ENCODE results near the gene SGSH.
"Not testable (repeated sequence)": the region's sequence is repeated elsewhere in the genome, so short reads cannot be mapped to it uniquely, and the experiment has no call there.

SGSH gene

DNA sequence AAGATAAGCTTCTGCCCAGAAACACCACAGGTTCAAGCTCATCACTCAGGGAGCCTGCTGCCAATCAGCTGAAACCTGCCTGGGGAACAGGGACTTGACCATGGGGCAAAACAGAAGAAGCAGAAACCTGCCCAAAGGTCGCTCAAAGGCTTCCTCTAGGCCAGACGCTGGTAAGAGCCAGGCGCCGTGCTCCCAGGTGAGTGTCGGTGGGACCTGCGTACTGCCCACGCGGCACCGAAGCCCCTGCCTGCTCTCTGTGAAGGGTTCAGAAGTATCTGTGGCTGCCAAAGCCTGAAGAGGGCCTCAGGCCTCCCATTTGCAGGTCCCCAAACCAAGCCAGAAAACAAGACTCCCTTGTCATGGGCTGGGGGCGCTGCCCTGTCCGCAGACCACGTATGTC, 10.4 kb downstream of the SGSH start:
- DNase-seq, result no peak

DNA sequence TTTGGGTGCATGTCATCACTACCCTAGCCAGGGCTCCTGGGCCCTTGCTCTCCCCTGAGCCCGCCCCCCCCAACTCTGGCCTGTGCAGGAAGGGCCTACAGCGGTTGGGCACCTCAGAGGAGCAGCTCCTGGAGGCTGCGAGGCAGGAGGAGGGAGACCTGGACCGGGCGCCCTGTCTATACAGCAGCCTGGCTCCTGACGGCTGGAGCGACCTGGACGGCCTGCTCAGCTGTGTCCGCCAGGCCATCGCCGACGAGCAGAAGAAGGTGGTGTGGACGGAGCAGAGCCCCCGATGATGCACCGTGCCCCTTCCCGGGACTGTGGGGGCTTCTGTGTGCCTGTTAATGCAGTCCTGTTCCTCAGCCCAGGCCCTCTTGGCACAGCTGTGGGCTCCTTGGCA, 12.1 kb downstream of the SGSH start:
- DNase-seq, result no peak

DNA sequence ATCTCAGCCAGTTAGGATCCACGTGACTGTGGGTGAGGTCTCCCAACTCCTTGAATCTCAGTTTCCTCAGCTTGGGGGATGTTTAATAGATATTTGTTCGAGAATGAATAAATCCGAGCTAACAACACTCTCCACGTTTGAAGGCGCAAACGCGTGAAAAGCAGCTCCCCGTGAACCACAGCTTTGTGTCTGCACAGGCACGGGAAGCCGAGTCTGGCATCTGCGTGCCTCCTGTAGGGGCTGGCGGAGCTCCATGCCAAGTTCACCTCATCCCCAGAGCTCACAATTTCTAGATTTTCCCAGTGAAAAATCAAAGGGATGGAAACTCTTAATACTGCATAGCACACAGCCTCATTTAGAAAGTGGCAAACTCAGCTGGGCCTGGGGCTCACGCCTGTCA, 14.3 kb downstream of the SGSH start:
- DNase-seq, result no peak

DNA sequence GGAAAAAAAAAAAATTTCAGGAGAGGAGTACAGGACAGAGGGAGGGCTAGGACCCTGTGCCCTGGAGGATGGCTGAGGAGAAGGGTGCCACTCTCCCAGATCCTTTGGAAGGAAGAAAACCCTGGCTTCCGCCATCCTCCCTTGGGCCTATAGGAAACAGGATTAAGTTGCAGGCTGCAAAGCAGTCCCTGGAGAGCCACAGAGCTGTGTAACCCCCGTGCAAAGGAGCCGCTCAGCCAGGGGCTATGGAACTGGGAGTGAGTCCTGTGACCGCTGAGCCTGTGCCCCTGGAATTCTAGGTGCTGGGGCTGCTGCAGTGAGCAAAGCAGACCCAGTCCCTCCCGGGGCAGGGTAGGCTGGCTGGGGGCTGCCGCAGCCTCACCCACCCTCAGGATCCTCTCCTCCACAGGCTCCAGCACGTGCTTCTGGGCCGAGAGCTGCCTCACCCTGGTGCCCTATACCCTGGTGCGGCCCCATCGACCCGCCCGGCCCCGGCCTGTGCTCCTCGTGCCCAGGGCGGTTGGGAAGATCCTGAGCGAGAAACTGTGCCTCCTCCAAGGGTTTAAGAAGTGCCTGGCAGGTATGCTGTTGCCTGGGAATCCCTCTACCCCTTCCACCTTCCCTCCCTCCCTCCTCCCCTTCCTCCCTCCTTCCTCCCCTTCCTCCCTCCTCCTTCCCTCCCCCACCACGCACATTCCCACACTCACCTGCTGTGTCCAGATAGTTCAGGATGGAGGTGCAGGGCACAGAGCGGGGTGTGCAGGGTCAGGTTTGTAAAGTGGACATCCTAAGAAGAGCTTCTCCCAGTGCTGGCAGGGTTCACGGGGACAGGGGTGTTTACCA, 15.3 kb downstream of the SGSH start:
- no peak for DNase-seq

DNA sequence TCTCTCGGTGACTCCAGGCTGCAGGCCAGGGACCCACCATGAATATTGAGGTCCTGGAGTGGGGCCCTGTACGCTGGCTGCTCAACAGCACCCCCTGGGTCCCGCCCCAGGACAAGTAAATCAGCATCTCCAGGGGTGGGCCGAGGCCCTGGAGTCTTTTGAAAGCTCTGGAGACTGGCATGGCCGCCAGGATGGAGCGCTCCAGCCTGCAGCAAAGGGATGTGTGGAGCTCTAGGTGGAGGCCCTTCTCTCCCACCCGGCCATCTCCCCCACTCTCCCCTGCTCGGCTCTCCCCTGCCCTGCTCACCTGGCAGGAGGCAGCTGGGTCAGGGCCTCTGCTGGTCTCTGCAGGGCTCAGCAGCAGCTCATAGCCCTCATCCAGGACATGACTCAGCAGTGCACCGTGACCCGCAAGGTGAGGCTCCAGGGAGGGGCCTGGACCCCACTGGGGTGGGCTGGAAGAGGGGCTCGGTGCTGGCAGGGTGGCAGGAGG, 16.6 kb downstream of the SGSH start:
- no peak for DNase-seq

DNA sequence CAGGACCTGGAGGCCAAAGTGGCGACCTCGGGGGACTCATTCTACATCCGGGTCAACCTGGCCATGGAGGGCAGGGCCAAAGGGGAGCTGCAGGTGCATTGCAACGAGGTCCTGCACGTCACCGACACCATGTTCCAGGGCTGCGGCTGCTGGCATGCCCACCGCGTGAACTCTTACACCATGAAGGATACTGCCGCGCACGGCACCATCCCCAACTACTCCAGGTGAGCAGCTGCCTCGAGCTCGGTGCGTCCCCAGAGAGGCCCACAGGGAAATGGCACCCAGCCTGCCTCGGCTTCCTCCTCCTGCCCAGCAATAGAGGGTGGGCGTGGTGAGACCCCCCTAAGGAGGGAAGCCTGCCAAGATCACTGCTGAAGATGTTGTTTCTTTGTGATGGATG, 17.9 kb downstream of the SGSH start:
- no peak for DNase-seq

DNA sequence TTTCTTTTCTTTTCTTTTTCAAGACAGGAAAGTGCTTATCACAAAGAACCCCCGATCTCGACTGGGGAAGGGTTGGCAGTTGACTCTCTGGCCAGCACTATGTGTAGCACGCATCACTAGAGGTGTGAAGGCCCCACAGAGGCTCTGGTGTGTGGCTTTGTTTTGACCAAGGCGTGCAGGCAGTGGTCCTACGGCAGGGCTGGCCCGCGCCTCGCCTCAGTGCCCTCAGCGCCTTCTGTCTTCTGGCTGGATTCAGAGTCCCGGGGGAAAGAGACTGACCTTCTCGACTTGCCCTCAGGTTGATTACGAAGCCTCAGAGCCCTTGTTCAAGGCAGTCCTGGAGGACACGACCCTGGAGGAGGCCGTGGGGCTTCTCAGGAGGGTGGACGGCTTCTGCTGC, 18.7 kb downstream of the SGSH start:
- DNase-seq, result no peak

DNA sequence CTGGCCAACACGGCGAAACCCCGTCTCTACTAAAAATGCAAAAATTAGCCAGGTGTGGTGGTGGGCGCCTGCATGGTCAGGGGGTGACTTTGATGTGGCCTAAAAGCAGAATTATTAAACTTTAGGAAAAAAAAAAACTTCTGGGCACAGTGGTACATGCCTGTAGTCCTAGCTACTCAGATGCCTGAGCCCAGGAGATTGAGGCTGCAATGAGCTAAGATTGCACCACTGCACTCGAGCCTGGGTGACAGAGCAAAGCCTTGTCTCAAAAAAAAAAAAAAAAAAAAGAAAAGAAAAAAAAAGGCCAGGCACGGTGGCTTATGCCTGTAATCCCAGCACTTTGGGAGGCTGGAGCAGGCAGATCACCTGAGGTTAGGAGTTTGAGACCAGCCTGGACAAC, 20.8 kb downstream of the SGSH start:
- DNase-seq, result not testable (repeated sequence)

DNA sequence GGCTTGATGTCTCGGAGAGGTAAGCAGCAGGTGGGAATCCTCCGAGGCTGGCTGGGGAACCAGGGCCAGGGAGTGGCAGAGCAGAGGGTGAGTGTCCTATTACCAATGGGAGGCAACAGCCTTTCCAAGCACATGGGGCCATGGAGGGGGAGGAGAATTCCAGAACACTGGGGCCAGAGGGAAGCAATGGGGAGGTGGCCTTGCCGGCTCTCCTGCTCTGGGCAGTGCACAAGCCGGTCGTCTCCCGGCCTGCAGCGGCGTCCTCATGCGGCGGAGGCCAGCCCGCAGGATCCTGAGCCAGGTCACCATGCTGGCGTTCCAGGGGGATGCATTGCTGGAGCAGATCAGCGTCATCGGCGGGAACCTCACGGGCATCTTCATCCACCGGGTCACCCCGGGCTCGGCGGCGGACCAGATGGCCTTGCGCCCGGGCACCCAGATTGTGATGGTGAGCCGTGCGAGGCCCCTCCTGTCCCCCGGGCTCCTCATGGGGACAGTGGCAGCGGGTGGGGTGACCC, 21.9 kb downstream of the SGSH start:
- no peak for DNase-seq

DNA sequence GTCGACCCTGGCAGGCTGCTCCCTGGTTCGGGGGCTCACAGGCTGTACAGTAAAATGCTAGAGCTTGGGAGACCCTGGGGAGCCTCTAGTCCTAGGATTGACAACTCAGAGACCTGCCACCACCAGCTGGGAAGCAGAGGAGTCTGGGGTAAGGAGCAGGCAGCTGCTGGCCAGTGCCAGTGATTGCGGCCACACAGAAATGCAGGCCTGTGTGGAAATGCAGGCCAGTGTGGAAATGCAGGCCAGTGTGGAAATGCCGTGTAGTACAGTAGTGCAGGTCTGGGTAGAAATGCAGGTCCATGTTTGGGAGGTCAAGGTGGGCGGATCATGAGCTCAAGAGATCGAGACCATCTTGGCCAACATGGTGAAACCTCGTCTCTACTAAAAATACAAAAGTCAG, 23.5 kb downstream of the SGSH start:
- no peak for DNase-seq

DNA sequence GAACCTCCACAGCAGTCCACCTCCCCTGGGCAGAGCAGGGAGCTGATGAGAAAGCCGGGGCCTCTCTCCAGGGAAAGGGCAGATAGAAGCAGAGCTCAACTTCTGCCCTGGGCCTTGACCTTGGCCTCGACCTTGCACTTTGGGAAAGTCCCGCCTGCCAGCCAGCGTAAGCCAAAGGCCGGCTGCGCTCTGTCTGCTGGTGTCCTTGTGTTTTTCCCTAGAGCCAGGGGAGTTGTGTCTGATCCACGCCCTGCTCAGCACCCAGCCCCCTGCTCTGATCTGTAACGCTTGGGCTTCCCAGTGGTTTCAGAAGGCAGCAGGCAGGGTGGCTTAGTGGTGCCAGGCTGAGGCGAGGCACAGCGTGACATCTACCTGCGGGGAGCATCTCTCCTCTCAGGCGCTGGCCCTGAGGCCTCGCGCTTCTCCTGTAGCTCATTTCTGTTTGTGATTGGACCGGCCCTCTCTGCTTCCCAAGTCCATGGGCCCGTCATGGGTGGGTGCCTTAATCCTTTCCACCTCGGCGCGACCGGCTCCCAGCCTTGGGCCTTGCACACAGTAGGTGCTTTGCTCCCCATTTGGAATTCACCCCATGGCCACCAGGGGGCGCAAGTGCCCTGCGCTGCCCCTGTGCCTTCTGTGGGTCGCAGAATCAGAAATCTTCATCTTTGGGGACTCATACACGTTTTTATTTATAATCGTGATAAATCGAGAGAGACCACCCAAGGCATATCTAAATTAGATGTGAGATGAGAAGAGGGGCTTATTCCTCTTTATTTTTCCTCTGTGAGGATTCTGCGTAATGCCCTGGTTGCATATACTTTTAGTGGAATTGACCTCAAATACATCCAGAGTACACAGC, 24.2 kb downstream of the SGSH start:
- DNase-seq, result no peak

DNA sequence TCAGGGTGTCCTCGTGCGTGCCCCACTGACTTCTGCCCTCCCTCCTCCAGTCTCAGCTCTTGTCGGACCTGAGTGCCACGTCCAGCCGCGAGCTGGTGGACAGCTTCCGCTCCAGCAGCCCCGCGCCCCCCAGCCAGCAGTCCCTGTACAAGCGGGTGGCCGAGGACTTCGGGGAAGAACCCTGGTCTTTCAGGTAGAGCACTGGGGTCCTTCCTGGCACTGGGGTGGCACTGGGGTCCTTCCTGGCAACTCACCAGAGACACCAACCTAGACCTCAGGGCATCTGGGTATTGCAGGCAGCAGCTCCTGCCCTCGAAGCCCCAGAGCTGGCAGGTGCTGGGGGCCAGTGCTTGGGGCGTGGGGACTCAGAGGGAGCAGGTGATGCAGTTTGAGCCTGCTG, 25.0 kb downstream of the SGSH start:
- DNase-seq, result no peak

DNA sequence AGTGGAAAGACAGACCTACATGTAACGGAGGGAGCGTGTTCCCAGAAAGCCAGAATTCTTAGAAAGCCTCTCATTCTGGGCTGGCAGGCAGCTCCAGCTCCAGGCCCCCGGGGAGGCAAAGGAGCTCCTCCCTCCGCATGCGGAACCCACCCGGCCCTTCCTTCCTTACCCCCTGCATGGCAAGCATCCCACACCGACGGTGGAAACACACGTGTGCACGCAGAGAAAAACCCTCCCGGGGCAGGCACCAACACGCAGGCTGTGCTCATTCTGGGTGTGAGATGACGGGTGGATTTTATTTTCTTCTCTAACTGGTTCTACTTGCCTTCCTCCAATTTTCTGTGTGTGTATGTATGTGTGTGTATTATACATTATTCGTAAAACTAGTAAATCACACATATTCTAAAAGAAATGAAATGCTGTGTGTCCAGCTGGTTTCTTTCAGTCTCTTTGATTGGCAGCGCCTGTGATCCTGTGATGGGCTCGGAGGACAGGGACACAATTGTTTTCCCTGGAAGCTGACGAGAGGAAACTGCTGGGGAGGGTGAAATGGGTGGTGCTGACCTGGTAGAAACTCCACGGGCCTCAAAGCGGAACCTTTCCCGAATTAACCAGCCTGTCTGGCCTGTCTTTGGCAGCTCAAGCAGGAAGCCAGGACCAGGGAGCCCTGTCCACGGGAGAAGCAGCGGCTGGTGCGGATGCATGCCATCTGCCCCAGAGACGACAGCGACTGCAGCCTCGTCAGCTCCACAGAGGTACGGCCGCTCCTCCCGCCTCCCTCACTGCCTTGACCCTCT, 28.1 kb downstream of the SGSH start:
- DNase-seq, result no peak

DNA sequence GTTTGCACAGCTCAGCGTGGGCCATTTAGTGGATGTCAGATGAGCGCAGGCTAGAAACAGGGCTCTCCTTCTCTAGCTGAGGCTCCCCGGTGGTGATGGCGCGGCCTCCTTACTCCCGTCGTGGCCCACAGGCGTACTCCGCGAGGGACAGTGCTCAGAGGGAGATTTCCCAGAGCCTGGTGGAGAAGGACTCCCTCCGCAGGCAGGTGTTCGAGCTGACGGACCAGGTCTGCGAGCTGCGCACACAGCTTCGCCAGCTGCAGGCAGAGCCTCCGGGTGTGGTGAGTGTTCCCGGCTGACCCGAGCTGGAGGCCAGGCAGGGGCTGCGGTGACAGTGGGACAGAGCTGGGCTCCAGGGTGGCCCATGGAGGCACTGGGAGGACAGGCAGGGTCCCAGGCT, 28.9 kb downstream of the SGSH start:
- DNase-seq, result no peak

DNA sequence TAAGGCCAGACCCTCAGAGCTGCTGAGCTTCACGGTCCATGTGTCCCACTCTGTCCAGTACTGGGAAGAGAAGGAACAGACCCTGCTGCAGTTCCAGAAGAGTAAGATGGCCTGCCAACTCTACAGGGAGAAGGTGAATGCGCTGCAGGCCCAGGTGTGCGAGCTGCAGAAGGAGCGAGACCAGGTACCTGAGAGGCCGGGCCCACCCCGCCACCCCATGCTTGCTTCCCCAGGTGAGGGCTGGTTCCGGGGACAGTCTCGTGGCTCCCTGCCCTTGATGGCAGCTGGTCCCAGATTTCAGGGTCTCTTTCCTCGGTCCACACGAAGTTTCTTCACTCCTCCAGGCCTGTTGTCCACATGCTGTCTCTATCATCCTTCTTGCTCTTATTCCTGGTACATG, 29.4 kb downstream of the SGSH start:
- DNase-seq, result no peak

DNA sequence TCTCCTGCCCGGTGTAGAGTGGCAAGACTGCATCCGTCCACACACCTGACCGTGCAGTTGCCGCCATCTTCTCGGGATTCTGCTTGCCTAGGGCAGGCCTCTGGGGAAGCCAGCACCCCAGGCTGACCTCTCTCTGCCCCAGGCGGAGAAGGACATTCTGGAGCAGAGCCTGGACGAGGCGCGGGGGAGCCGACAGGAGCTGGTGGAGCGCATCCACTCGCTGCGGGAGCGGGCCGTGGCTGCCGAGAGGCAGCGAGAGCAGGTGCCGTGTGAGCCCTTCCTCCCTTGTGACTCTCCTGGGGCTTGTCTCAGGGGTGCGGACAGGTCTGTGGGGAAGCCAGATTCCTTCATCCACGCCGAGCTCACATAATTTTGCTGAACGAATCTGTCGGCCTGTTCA, 30.5 kb downstream of the SGSH start:
- DNase-seq, result no peak

DNA sequence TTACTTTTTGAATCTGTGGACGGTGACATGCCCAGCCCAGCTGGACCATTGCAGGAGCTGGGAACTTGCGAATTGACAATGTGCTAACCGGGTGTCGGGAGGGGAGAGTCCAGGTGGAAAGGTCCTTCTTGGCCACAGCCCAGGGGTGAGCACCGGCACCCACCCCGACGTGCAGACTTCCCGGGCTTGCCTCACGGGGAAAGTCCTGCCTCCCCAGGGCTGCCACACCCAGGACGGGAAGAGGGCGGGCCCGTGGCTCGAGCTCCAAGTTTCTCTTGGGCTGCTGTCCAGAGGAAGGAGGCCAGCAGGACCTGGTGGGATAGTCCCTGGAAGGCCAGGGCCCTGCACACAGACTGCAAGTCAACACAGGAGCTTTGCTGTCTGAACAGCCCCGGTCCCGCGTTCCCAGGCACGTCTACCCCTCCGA, 32.6 kb downstream of the SGSH start:
- DNase-seq, result no peak

DNA sequence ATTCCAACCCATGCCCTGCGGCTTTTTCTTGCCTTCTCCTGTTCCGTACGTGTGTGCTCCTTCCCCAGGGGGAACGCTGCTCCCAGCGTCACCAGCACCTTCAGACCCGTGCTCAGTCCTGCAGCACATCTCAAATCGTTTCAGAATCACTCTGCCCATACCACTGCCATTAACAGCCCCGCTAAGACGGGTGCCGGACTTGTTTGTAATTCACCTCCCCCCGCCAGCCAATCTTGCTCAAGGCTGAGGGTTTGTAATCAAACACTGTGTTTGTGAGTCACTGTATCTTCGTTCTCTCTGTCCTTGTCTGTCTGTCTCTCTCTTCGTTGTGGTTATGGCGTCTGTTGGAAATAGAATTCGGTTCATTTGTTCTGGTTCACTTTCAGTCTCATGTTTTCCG, 33.0 kb downstream of the SGSH start:
- DNase-seq, result no peak

DNA sequence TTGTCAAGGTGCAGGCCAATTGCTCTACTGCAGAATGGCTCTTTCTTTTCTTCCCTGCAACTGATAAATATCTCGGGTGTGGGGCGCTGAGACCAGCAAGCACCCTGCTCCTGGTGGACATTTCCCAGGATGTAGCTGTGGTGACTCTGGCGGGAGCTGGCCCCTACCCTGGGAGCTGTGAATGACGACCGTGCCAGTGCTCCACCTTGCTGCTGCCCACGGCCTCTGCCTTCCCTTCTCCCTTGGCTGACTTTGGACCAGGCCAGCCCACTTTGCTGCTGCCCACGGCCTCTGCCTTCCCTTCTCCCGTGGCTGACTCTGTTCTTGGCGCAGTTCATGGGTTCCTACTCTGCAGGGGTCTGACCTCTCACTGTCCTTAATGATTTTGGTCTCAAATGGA, 34.2 kb downstream of the SGSH start:
- no peak for DNase-seq

DNA sequence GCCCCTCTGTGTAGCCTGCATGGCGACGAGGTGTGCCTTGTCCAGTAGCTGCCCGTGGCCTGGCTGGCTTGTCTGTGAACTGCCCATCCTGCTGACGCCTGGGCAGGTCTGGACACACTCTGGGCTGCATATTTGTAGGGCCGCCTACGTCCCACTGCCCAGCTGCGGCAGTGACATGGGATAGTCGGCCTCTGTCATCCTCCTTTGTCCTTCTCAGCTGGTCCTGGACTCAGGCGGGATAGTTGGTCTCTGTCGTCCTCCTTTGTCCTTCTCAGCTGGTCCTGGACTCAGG, 35.8 kb downstream of the SGSH start:
- no peak for DNase-seq

DNA sequence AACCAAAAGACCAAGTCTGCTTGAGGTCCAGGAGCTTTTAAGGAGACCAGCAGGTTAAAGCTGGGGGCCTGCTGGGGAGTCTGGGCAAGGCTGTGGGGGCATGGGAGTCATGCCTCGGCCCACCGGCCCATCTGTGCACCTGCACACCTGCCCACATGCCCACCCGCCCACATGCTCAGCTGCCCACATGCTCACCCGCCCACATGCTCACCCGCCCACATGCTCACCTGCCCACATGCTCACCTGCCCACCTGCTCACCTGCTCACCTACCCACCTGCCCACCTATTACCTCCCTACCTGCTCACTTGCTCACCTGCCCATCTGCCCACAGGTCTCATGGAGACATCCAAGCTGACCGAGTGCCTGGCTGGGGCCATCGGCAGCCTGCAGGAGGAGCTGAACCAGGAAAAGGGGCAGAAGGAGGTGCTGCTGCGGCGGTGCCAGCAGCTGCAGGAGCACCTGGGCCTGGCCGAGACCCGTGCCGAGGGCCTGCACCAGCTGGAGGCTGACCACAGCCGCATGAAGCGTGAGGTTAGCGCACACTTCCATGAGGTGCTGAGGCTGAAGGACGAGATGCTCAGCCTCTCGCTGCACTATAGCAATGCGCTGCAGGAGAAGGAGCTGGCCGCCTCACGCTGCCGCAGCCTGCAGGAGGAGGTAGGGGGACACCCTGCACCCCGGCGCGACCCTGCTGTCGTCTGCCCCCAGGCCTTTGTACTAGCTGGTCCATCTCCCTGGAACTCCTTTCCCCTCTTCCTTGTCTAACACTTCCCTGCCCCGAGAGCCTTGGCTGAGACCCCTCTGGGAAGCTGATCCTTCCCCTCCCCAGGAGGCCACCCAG, 36.3 kb downstream of the SGSH start:
- DNase-seq, result no peak

DNA sequence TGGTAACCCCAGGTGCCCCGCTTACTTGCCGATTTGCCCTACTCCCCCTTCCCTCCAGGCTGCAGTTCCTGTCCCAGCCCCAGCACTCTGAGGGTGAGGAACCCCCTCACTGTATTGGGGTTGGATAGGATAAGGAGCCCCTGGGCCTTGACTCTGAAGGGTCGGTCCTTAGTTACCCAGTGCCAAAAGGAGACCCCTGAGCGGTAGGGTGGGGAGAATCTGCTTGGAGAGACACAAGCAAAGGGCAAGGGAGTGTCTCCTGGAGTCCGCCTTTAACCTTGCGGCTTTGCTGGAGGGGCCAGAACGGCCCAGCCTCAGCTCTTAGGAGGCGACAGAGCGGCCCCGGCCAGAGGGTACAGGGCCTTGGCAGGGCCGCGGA, 37.3 kb downstream of the SGSH start:
- DNase-seq, result no peak

Data from NCI-H345 (cell line).